Measurements from ENCODE around the gene USF3.

GRCh38 chr3:113676261-113676660 is 20.2 kb downstream of the USF3 start:
- TF ChIP-seq CTCF (IDR thresholded peaks at IDR 0.05), result no peak
- TF ChIP-seq RFX5 (IDR thresholded peaks at IDR 0.05), result no peak
- TF ChIP-seq MAFK (IDR thresholded peaks at IDR 0.05; ENCODE audit: partially characterized antibody), result no peak
- TF ChIP-seq E2F6 (IDR thresholded peaks at IDR 0.05; ENCODE audit: borderline replicate concordance, low read depth), result no peak
- TF ChIP-seq ELK1 (IDR thresholded peaks at IDR 0.05; ENCODE audit: low read depth, low read length), result no peak
- TF ChIP-seq CHD2 (IDR thresholded peaks at IDR 0.05; ENCODE audit: low read length, partially characterized antibody), result no peak
- no peak for TF ChIP-seq POLR2A (IDR thresholded peaks at IDR 0.05; ENCODE audit: low read length)
- no peak for TF ChIP-seq EP300 (IDR thresholded peaks at IDR 0.05)
- TF ChIP-seq CBX8 (IDR thresholded peaks at IDR 0.05), result no peak
- no peak for TF ChIP-seq HMGXB4 (CRISPR knock-in tag; IDR thresholded peaks at IDR 0.05; ENCODE audit: borderline replicate concordance)
- TF ChIP-seq RAD21 (conservative IDR thresholded peaks at IDR 0.05 in 1 of 2, IDR thresholded peaks at IDR 0.05 in 1 of 2), result no peak
- TF ChIP-seq HOXA7 (CRISPR knock-in tag; IDR thresholded peaks at IDR 0.05), result no peak
- TF ChIP-seq KDM1A (IDR thresholded peaks at IDR 0.05; ENCODE audit: low read depth), result no peak
